Karpas-422 (cell line): ENCODE measurements around the gene ADCY9. TPM values are rescaled to one million over a fixed set of nuclear protein-coding genes. Genes with fewer than 3 reads are reported as not detected.

ENCODE experiments used
- DNase-seq: peaks from one replicate; pipeline ENCODE4 v3.0.0-alpha.2; 2015
- H2AFZ ChIP-seq: fragments of 200-600 bp; sonication (generic); 2 replicates; pipeline ENCODE4 v1.6.1; 2014; ENCODE audit warnings: antibody characterized with exemption, low read length, mixed read lengths
- H3K27ac ChIP-seq: fragments of 200-600 bp; sonication (generic); 2 replicates; pipeline ENCODE4 v1.5.1; 2014; ENCODE audit warnings: mild to moderate bottlenecking, low read length, moderate library complexity
- H3K27me3 ChIP-seq: fragments of 200-600 bp; sonication (generic); 2 replicates; pipeline ENCODE4 v1.6.1; 2014; ENCODE audit warnings: low read length, mixed read lengths
- H3K36me3 ChIP-seq: fragments of 200-600 bp; sonication (generic); 2 replicates; pipeline ENCODE4 v1.6.1; 2014; ENCODE audit warnings: low read length, mixed read lengths; ENCODE audit not compliant: insufficient read depth
- H3K4me1 ChIP-seq: fragments of 200-600 bp; sonication (generic); 2 replicates; pipeline ENCODE4 v1.6.1; 2014; ENCODE audit warnings: mild to moderate bottlenecking, low read length, mixed read lengths
- H3K4me2 ChIP-seq: fragments of 200-600 bp; sonication (generic); 2 replicates; pipeline ENCODE4 v1.6.1; 2014; ENCODE audit warnings: low read length, low read depth, mild to moderate bottlenecking; ENCODE audit not compliant: poor library complexity, severe bottlenecking
- H3K4me3 ChIP-seq: fragments of 200-600 bp; sonication (generic); 2 replicates; pipeline ENCODE4 v1.5.1; 2014; ENCODE audit warnings: mild to moderate bottlenecking, antibody characterized with exemption, low read length, mixed read lengths
- H3K79me2 ChIP-seq: fragments of 200-600 bp; sonication (generic); 2 replicates; pipeline ENCODE4 v1.6.1; 2014; ENCODE audit warnings: mild to moderate bottlenecking, low read length, mixed read lengths
- H3K9ac ChIP-seq: fragments of 200-600 bp; sonication (generic); 2 replicates; pipeline ENCODE4 v1.6.0; 2014; ENCODE audit warnings: low read length
- H3K9me2 ChIP-seq: fragments of 200-600 bp; sonication (generic), shearing (Covaris generic); replicated peaks from 2 replicates; pipeline ENCODE4 v1.6.0; 2014; ENCODE audit warnings: mild to moderate bottlenecking, low read length, moderate library complexity; ENCODE audit not compliant: insufficient read depth
- H3K9me3 ChIP-seq: fragments of 300-700, 200-600 bp; sonication (generic); 2 replicates; pipeline ENCODE4 v1.6.1; 2014; ENCODE audit warnings: low read length, mixed read lengths
- H4K20me1 ChIP-seq: fragments of 200-600 bp; sonication (generic); 2 replicates; pipeline ENCODE4 v1.6.1; 2014; ENCODE audit warnings: mild to moderate bottlenecking, antibody characterized with exemption, low read length, low read depth; ENCODE audit not compliant: insufficient read depth
- total RNA-seq: library from RNA; depleted of rRNA; stranded (reverse); fragments of >200 nt; shearing (Covaris generic); gene quantifications from 2 replicates; pipeline ENCODE4 v1.2.3, GENCODE V29; 2014; ENCODE audit warnings: low replicate concordance

Gene ADCY9
- total RNA-seq, 1 experiment from 2014 or later = 0.11 TPM

DNA sequence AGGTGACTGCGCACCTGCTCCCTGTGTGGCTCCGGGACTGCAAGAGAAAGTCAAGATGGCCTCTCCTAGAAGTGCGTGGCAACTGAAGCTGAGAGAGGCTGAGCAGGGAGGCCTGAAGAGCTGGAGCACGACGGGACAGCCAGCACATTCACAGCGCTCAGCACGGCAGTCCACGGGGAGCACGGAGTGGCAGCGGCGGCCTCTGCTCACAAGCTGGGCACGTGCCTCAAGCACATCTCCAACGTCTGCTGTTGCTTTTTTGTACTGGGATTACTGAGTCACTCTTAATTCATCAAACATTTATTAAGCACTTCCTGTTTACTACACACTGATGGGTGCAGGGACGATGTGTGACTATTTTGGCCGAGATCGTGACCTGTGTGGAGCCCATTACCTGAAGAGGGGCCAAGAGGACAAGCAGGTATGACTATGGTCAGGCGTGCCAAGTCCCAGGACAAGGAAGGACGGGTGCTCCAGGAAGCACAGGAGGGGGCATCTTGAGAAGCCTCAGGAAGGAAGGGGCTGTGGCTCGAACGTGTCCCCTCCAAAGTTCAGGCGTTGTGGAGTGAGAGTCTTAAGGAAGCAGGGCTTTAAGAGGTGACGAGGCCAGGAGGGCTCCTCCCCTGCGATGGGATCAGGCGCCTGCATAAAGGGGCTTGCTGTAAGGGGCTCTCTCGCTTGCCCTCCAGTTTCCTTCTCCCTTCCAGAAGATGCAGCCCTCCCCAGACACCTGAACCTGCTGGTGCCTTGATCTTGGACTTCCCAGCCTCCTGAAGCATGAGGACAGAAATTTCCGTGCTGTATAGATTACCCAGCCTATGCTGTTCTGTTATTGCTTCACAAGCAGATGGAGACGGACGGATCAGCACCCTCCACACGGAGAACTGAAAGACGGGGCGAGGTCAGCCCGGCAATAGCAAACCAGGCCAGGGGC, 105.8 kb downstream of the ADCY9 start:
- no peak overlapping the region for H3K9ac ChIP-seq
- H2AFZ ChIP-seq = no peak overlapping the region
- H3K4me2 ChIP-seq = no peak overlapping the region

DNA sequence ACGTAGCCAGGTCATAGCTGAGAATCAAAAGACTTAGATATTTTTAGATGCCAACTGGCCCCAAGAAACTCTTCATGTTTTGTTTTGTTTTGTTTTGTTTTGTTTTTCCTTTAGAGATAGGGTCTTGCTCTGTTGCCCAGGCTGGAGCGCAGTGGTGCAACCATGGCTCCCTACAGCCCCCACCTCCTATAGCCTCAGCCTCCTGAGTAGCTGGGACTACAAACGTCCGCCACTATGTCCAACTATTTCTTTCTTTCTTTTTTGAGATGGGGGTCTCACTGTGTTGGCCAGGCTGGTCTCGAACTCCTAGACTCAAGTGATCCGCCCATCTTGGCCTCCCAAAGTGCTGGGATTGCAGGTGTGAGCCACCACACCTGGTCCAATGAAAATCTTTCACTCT, 107.1 kb downstream of the ADCY9 start:
- Histone ChIP-seq H3K36me3 (no peaks in the 10 kb centered on the region), H3K4me3 (no peak overlapping the region), H3K79me2 (no peaks in the 10 kb centered on the region), H3K9me2 (no peaks in the 10 kb centered on the region), H3K9me3 (no peaks in the 10 kb centered on the region), H3K27me3 (no peaks in the 10 kb centered on the region), H3K9ac (no peak overlapping the region), H3K4me2 (no peak overlapping the region), H4K20me1 (no peaks in the 10 kb centered on the region), H3K27ac (no peak overlapping the region), H3K4me1 (no peaks in the 10 kb centered on the region), H2AFZ (no peak overlapping the region)
- no peak for DNase-seq

More for the DNA sequence above, 105.8 kb downstream of the ADCY9 start:
- Histone ChIP-seq H4K20me1 (no peaks in the 10 kb centered on the region), H3K9me2 (no peaks in the 10 kb centered on the region), H3K4me1 (no peaks in the 10 kb centered on the region), H3K27ac (no peak overlapping the region), H3K9me3 (no peaks in the 10 kb centered on the region), H3K27me3 (no peaks in the 10 kb centered on the region), H3K36me3 (no peaks in the 10 kb centered on the region), H3K4me3 (no peak overlapping the region), H3K79me2 (no peaks in the 10 kb centered on the region)
- DNase-seq = no peak

DNA sequence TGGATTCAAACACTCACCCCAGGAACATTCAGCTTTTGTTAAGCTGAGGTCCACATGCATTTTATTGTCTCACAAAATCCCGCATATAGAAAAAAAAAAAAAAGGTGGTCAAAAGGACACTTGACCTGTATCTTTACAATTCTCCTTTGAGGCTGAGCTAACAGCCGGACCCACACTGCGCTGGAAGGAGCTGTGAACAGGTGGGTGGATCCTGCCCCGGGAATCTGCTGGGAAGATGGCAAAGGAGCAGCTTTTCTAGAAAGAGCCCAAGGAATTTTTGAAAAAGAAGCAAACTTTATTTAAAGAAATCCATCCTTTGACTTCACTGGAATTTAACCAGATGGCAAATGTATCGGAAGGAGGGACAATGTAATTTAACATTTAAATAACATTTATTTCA, 108.1 kb downstream of the ADCY9 start:
- H3K27me3 ChIP-seq = no peaks in the 10 kb centered on the region
- no peaks in the 10 kb centered on the region for H3K9me3 ChIP-seq
- H2AFZ ChIP-seq = no peak overlapping the region
- H3K9ac ChIP-seq = no peak overlapping the region
- H3K9me2 ChIP-seq = no peaks in the 10 kb centered on the region
- H3K4me2 ChIP-seq = no peak overlapping the region
- DNase-seq = no peak
- no peaks in the 10 kb centered on the region for H3K79me2 ChIP-seq
- no peak overlapping the region for H3K27ac ChIP-seq
- no peak overlapping the region for H3K4me3 ChIP-seq
- H3K4me1 ChIP-seq = no peaks in the 10 kb centered on the region
- no peaks in the 10 kb centered on the region for H3K36me3 ChIP-seq
- H4K20me1 ChIP-seq = no peaks in the 10 kb centered on the region

DNA sequence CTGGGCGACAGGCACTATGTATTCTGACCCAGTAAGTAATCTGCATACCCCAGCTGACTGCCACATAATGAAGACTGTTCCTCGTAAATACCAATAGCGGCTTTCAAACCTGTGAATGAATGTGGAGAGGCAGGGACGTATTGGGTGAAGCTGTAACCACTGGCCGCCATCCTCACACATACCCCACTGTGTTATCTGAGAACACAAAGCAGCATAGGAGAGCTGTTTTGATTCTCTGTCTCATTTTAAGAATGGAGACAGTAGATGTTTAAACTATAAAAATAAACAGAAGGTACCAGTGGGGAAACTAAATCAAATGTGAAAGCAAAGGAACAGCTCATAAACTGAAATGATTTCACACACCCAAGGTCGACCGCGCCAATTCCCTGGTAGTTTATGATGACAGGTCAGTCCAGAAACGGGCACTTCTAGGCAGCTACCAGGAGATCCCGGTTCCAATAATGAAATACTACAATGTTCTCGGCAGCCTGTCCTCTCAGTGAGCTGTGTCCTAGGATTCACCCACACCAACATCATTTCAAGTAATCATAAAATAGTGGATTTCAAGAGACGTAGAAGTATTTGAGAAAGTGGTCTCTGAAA, 109.7 kb downstream of the ADCY9 start:
- no peak for DNase-seq
- Histone ChIP-seq H3K9ac (no peak overlapping the region), H3K27ac (no peak overlapping the region), H2AFZ (no peak overlapping the region), H3K4me3 (no peak overlapping the region), H3K27me3 (no peaks in the 10 kb centered on the region), H3K36me3 (no peaks in the 10 kb centered on the region), H3K4me2 (no peak overlapping the region), H4K20me1 (no peaks in the 10 kb centered on the region), H3K79me2 (no peaks in the 10 kb centered on the region), H3K9me3 (no peaks in the 10 kb centered on the region), H3K9me2 (no peaks in the 10 kb centered on the region), H3K4me1 (no peaks in the 10 kb centered on the region)

DNA sequence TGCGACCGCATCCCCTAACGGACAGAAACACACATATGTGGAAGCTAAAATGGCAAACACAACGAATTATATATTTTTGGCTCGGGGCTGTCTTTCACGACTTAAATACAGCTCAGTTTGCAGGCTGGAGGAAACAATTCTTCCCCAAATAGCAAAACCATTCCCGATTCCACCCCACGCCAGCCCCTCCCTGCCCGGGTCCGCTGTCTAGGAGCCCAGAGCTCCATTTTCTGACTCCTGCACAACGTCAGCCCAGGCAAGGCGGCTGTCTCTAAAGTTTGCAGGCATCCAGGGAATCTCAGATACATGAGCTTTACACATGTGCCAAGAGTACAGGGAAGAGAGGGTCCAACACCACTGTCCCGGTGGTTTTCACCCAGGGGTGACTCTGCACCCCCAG, 110.5 kb downstream of the ADCY9 start:
- no peak overlapping the region for H3K4me2 ChIP-seq
- no peaks in the 10 kb centered on the region for H3K79me2 ChIP-seq
- no peak overlapping the region for H2AFZ ChIP-seq
- H3K27me3 ChIP-seq = no peaks in the 10 kb centered on the region
- H3K9me2 ChIP-seq = no peaks in the 10 kb centered on the region
- DNase-seq = no peak
- H4K20me1 ChIP-seq = no peaks in the 10 kb centered on the region
- H3K9me3 ChIP-seq = no peaks in the 10 kb centered on the region
- no peak overlapping the region for H3K9ac ChIP-seq
- no peaks in the 10 kb centered on the region for H3K4me1 ChIP-seq
- no peak overlapping the region for H3K4me3 ChIP-seq
- H3K36me3 ChIP-seq = no peaks in the 10 kb centered on the region
- H3K27ac ChIP-seq = no peak overlapping the region

DNA sequence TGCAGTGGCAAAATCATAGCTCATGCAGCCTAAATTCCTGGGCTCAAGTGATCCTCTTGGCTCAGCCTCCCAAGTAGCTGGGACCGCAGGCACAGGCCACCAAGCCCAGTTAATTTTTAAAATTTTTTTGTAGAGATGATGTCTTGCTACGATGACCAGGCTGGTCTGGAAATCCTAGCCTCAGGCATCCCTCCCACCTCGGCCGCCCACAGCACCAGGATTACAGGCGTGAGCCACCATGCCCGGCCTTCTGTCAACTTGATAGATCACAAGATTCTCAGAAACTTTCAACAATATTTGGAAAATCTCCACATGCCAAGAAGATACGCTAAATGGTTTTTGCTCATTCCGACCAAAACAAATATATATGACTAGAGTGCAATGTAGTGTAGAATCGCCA, 111.0 kb downstream of the ADCY9 start:
- Histone ChIP-seq H3K36me3 (no peaks in the 10 kb centered on the region), H3K4me2 (no peak overlapping the region), H3K4me3 (no peak overlapping the region), H3K9ac (no peak overlapping the region), H3K9me3 (no peaks in the 10 kb centered on the region), H3K27ac (no peak overlapping the region), H3K27me3 (no peaks in the 10 kb centered on the region), H2AFZ (no peak overlapping the region), H3K9me2 (no peaks in the 10 kb centered on the region), H3K79me2 (no peaks in the 10 kb centered on the region), H3K4me1 (no peaks in the 10 kb centered on the region), H4K20me1 (no peaks in the 10 kb centered on the region)
- no peak for DNase-seq

DNA sequence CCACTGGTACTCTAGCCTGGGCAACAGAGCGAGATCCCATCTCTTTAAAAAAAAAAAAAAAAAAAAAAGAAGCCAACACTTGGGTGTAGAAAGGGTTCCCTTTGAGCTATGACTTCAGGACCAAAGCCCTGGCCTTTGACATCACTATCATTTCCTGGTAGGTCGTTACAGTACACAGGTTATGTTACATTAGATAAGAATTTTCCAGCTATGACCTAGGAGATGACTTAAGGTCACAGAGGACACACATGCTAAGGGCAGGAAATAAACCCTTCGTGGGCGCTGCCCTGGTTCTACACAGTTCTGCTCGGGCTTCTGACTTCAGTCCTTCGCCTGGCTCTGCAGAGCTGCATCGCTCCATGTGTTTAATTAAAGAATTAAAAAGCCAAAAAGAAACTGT, 112.0 kb downstream of the ADCY9 start:
- DNase-seq = no peak
- Histone ChIP-seq H3K27ac (no peak overlapping the region), H4K20me1 (no peaks in the 10 kb centered on the region), H3K4me1 (no peaks in the 10 kb centered on the region), H3K36me3 (no peaks in the 10 kb centered on the region), H3K9me2 (no peaks in the 10 kb centered on the region), H3K4me2 (no peak overlapping the region), H3K9me3 (no peaks in the 10 kb centered on the region), H3K4me3 (no peak overlapping the region), H3K9ac (no peak overlapping the region), H3K27me3 (no peaks in the 10 kb centered on the region), H2AFZ (no peak overlapping the region), H3K79me2 (no peaks in the 10 kb centered on the region)

DNA sequence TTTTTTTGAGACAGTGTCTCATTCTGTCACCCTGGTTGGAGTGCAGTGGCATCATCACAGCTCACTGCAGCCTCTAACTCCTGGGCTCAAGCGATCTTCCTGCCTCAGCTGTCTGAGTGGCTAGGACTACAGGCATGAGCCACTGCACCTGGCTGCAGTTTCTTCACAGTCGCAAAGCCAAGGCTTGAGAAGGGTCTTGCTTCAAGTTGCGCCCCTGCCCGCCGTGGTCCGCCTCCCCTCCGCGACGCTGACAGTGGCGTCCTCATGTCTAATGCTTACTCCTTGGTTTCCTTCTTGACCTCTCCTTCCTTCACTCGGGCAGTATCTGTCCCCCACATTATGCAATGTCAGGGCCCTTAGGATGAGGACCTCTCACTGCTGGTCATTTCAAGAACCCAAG, 112.7 kb downstream of the ADCY9 start:
- H3K9me2 ChIP-seq = no peaks in the 10 kb centered on the region
- H4K20me1 ChIP-seq = no peaks in the 10 kb centered on the region
- H3K27me3 ChIP-seq = no peaks in the 10 kb centered on the region
- H3K4me3 ChIP-seq = no peak overlapping the region
- H3K4me2 ChIP-seq = no peak overlapping the region
- DNase-seq = no peak
- no peak overlapping the region for H3K27ac ChIP-seq
- no peaks in the 10 kb centered on the region for H3K79me2 ChIP-seq
- no peaks in the 10 kb centered on the region for H3K9me3 ChIP-seq
- no peak overlapping the region for H3K9ac ChIP-seq
- no peaks in the 10 kb centered on the region for H3K36me3 ChIP-seq
- H2AFZ ChIP-seq = no peak overlapping the region
- no peaks in the 10 kb centered on the region for H3K4me1 ChIP-seq
